PC-9 (cell line): ENCODE data around the gene GALT. TPM values are rescaled to one million over a fixed set of nuclear protein-coding genes. Genes with fewer than 3 reads are reported as not detected.

Experiments
- BruUV-seq: library from RNA; stranded (reverse); fragments of 400-500 nt; replicated peaks from 2 replicates; lab custom pipeline; 2021; lab: Mats Ljungman, UMichigan
- CTCF ChIA-PET: fragments of 300-600 bp; sonication (Branson Sonifier 250); formaldehyde crosslinking; loops from one replicate; lab custom pipeline; 2022; ENCODE audit warnings: antibody characterized with exemption; lab: Charles Lee
- POLR2A ChIA-PET: fragments of 300-600 bp; sonication (Branson Sonifier 250); formaldehyde crosslinking; loops from one replicate; lab custom pipeline; 2022; ENCODE audit warnings: antibody characterized with exemption; ENCODE audit not compliant: unreplicated experiment; lab: Charles Lee
- DNase-seq, 2 experiments: peaks; one replicate each; pipeline versions ENCODE4 v3.0.0 to v3.0.0-alpha.2; 2015 to 2022; ENCODE audit warnings: mixed read lengths in 1 of 2
- H2AFZ ChIP-seq: fragments of 200-600 bp; sonication (generic); 2 replicates; pipeline ENCODE4 v1.8.1; 2017; ENCODE audit warnings: antibody characterized with exemption
- H3F3A ChIP-seq: fragments of 200-600 bp; sonication (generic); 2 replicates; pipeline ENCODE4 v1.8.1; 2017; ENCODE audit warnings: antibody characterized with exemption, mild to moderate bottlenecking, low read depth; ENCODE audit not compliant: insufficient read depth
- H3K27ac ChIP-seq: fragments of 200-600 bp; sonication (generic); 2 replicates; pipeline ENCODE4 v1.6.1; 2016; ENCODE audit warnings: mixed run types
- H3K27me3 ChIP-seq: fragments of 200-600 bp; sonication (generic); 2 replicates; pipeline ENCODE4 v1.6.1; 2016; ENCODE audit warnings: low read depth, mixed run types; ENCODE audit not compliant: insufficient read depth
- H3K36me3 ChIP-seq: fragments of 200-600 bp; sonication (generic); 2 replicates; pipeline ENCODE4 v1.6.1; 2016; ENCODE audit warnings: low read depth, mixed run types
- H3K4me1 ChIP-seq: fragments of 200-600 bp; sonication (generic); replicated peaks from 2 replicates; pipeline ENCODE4 v1.6.1; 2016; ENCODE audit warnings: mixed run types; ENCODE audit not compliant: insufficient read depth
- H3K4me2 ChIP-seq: fragments of 200-600 bp; sonication (generic); 2 replicates; pipeline ENCODE4 v1.6.1; 2017; ENCODE audit warnings: mixed run types
- H3K4me3 ChIP-seq: fragments of 200-600 bp; sonication (generic); 2 replicates; pipeline ENCODE4 v1.6.1; 2016; ENCODE audit warnings: mixed run types
- H3K79me2 ChIP-seq: fragments of 200-600 bp; sonication (generic); 2 replicates; pipeline ENCODE4 v1.6.1; 2017; ENCODE audit warnings: low read depth, mixed run types
- H3K9me2 ChIP-seq: fragments of 200-600 bp; sonication (generic); 2 replicates; pipeline ENCODE4 v1.8.1; 2017; ENCODE audit warnings: mild to moderate bottlenecking; ENCODE audit not compliant: insufficient read depth
- H3K9me3 ChIP-seq: fragments of 200-600 bp; sonication (generic); 2 replicates; pipeline ENCODE4 v1.8.1; 2016; ENCODE audit warnings: low read depth; ENCODE audit not compliant: insufficient read depth
- H4K20me1 ChIP-seq: fragments of 200-600 bp; sonication (generic); 2 replicates; pipeline ENCODE4 v1.8.1; 2017; ENCODE audit not compliant: insufficient read depth
- EZH2 ChIP-seq: fragments of 200-600 bp; sonication (generic); IDR thresholded peaks from 2 replicates; pipeline ENCODE4 v1.8.0; 2017; ENCODE audit warnings: antibody characterized with exemption, low read depth
- intact Hi-C: fragments of 100-400 bp; cut with micrococcal nuclease; formaldehyde crosslinking; loops from one replicate; pipeline ENCODE4 v1.10.0; 2022; ENCODE audit not compliant: unreplicated experiment
- total RNA-seq: library from RNA; stranded (reverse); gene quantifications from 2 replicates; pipeline ENCODE4 v1.2.3, GENCODE V29; 2021
- TF ChIP-seq, protein P1 (sequence below): fragments of 200-600 bp; sonication (generic); conservative IDR thresholded peaks from 2 replicates; pipeline ENCODE4 v1.6.1; 2017; ENCODE audit warnings: mixed run types, antibody characterized with exemption, mild to moderate bottlenecking, moderate library complexity

Gene GALT
- total RNA-seq, 1 experiment from 2014 or later = 18.2 TPM

DNA sequence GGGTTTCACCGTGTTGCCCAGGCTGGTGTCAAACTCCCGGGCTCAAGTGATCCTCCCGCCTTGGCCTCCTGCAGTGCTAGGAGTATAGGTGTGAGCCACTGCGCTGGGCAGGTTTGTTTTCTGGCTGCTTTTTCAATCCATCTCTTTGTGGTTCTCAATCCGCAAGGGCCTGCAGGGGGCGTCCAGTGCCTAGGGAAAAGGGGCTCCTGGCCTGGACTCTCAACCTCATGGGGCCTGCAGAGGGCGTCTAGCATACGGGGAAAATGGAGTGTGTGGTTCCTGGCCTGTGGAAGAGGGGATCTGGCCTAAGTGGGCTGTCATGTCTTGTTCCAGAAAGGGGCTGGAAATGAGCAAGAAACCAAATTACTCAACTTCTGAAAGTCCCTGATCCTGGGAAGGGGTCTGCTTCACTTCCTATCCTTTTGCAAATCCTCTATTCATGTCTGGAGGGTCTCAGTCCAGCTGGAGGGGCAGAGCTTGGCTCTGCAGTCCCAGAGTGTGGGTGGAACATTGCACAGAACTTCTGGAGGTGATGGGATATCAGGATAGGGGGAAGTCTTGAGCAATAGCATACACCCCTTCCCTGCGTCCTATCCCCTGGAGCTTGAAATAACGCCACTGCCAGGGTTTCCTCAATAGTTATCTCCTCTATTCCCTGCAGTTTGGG is 28.7 kb downstream of the GALT start:
- Histone ChIP-seq H3K4me2 (no peak overlapping the region), H3K4me1 (no peaks in the 10 kb centered on the region), H4K20me1 (no peaks in the 10 kb centered on the region), H3K36me3 (no peaks in the 10 kb centered on the region), H2AFZ (no peak overlapping the region), H3F3A (no peaks in the 10 kb centered on the region), H3K27me3 (no peaks in the 10 kb centered on the region), H3K79me2 (no peaks in the 10 kb centered on the region), H3K9me3 (no peaks in the 10 kb centered on the region), H3K9me2 (no peaks in the 10 kb centered on the region), H3K27ac (no peak overlapping the region), H3K4me3 (no peak overlapping the region)
- TF ChIP-seq, protein P1, sequence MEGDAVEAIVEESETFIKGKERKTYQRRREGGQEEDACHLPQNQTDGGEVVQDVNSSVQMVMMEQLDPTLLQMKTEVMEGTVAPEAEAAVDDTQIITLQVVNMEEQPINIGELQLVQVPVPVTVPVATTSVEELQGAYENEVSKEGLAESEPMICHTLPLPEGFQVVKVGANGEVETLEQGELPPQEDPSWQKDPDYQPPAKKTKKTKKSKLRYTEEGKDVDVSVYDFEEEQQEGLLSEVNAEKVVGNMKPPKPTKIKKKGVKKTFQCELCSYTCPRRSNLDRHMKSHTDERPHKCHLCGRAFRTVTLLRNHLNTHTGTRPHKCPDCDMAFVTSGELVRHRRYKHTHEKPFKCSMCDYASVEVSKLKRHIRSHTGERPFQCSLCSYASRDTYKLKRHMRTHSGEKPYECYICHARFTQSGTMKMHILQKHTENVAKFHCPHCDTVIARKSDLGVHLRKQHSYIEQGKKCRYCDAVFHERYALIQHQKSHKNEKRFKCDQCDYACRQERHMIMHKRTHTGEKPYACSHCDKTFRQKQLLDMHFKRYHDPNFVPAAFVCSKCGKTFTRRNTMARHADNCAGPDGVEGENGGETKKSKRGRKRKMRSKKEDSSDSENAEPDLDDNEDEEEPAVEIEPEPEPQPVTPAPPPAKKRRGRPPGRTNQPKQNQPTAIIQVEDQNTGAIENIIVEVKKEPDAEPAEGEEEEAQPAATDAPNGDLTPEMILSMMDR = peak; percentile 64
- no peak for TF ChIP-seq EZH2
- CTCF ChIA-PET = no interaction called here
- POLR2A ChIA-PET = no interaction called here
- intact Hi-C loops = no loop called here
- BruUV-seq = no TSS peak
- DNase-seq = peak in 1 of 2 experiments; percentile 16

DNA sequence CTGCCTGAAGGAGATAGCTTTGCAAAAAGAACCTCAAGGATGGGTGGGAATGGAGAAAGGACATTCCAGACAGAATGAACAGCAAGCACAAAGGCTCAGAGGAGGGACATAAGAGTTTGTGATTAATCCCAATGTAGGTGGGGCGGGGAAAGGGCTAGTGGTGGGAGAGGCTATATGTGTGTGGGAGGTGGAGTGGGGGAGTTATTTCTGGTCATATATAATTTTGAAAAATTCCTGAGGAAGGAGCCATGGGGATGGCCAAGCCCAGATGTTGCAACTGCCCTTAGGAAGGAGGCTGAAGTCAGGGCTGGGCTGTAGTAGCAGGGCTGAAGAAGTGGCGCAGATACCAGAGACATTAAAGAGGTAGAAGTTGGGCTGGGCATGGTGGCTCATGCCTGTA is 29.4 kb downstream of the GALT start:
- Histone ChIP-seq H3K79me2 (no peaks in the 10 kb centered on the region), H4K20me1 (no peaks in the 10 kb centered on the region), H3K27me3 (no peaks in the 10 kb centered on the region), H3K4me2 (no peak overlapping the region), H3K9me2 (no peaks in the 10 kb centered on the region), H3K36me3 (no peaks in the 10 kb centered on the region), H3K27ac (no peak overlapping the region), H3K4me1 (no peaks in the 10 kb centered on the region), H3K4me3 (no peak overlapping the region), H2AFZ (no peak overlapping the region), H3F3A (no peaks in the 10 kb centered on the region), H3K9me3 (no peaks in the 10 kb centered on the region)
- CTCF ChIA-PET = no interaction called here
- intact Hi-C loops = no loop called here
- DNase-seq = no peak
- POLR2A ChIA-PET = no interaction called here
- BruUV-seq = no TSS peak
- TF ChIP-seq EZH2 = no peak
- TF ChIP-seq, protein P1 = no peak

DNA sequence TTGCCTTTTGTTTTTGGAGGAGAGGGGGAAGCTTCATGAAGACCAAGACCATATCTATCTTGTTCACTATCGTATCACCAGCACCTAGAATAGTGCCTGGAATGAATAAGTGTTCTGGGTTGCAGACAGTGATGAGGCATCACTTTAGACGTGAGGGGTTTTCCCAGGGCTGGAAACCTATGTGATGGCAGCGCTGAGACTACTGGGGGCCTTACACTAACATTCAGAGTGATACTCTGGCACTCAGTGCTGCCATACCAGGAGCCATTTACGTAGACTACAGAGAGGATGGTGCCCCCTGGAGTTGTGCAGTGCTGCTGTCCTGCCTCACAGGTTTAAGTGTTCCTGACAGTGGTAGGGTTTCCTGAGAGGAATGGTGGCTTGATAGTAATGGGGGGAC is 37.7 kb downstream of the GALT start:
- intact Hi-C loops = no loop called here
- Histone ChIP-seq H3K27ac (no peak overlapping the region), H3K4me1 (no peaks in the 10 kb centered on the region), H3K4me2 (no peak overlapping the region), H3K9me3 (no peaks in the 10 kb centered on the region), H3K4me3 (no peak overlapping the region), H4K20me1 (no peaks in the 10 kb centered on the region), H3K36me3 (no peaks in the 10 kb centered on the region), H3K27me3 (no peaks in the 10 kb centered on the region), H3K9me2 (no peaks in the 10 kb centered on the region), H2AFZ (no peak overlapping the region), H3K79me2 (no peaks in the 10 kb centered on the region), H3F3A (no peaks in the 10 kb centered on the region)
- POLR2A ChIA-PET = no interaction called here
- BruUV-seq = no TSS peak
- DNase-seq = no peak
- TF ChIP-seq, protein P1 = no peak
- TF ChIP-seq EZH2 = no peak
- CTCF ChIA-PET = no interaction called here
